IPS-NIHi11 (cell line): ENCODE data around the gene SYNC.

Experiments
- DNase-seq: peaks from one replicate; pipeline ENCODE4 v3.0.0; 2012; ENCODE audit warnings: mixed read lengths, low spot score

SYNC gene

DNA sequence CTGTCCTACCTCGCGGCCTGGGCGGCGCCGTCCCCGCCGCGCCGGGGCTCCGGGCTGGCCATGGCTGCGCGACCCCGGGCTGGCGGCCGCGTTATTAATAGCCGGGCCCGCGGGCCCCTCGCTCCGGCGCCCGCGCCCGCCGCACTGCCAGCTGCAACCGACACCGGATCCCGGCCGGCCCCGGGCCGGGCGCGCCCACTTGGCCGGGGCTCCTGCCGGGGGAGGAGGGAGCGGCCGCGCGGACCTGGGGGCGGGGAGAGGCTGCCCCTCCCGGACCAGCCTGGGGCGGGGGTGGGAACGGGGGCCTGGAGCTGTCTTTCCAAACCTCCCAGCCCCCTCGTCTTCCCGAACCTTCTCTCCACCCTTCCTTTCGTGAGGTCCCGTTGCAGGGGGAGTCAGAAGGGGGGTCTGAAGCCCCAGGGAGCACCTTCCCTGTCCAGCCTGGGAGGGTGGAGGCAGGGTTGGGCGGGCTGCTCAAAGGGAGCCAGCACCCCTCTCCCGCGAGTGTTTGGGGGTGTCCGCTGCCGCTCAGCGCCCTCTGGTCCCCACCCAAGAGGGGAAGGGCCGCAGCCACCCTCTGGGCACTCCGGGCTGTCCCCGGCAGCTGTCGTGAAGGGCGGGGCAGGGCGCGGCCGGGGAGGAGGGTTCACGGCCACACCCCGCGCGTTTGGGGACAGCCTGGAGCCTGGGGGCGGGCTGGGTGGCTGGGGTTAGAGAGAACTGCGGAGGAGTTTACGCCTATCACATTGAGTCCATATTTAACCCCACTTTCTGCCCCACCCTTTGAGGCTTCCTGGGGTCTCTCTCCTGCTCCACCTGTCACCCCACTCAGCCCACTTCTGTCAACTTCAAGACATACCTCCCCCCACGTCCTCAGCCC, at the start of gene SYNC:
TSS of gene SYNC (minus strand) at position 172 of the 880 bp plus-strand sequence. CDS start at position 62, 110 bp downstream.
- peak; percentile 80 for DNase-seq

GRCh38 chr1:32749771-32750170, 47.2 kb upstream of the SYNC start:
- DNase-seq = no peak

GRCh38 chr1:32749332-32749731, 46.8 kb upstream of the SYNC start:
- no peak for DNase-seq

GRCh38 chr1:32748926-32749325, 46.4 kb upstream of the SYNC start:
- no peak for DNase-seq

- DNase-seq = no peak
Observed at GRCh38 chr1:32748348-32748747, 45.8 kb upstream of the SYNC start.

DNA sequence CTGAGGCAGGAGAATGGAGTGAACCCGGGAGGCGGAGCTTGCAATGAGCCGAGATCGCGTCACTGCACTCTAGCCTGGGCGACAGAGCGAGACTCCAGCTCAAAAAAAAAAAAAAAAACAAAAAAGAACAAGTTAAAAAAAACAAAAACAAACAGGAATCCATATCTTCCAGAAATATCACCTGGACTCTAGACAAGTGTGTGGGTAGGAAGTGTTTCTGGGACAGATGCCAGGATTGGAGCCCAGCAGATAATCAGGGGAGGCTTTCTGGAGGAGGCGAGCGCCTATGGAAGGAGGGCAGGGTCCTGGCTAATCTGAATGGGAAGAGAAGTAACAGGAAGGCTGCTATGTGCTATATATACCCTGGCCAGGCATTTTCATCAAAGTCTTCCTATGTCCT, 43.6 kb upstream of the SYNC start:
- no peak for DNase-seq

- DNase-seq = no peak
Observed at GRCh38 chr1:32744071-32744425, 41.5 kb upstream of the SYNC start.

DNA sequence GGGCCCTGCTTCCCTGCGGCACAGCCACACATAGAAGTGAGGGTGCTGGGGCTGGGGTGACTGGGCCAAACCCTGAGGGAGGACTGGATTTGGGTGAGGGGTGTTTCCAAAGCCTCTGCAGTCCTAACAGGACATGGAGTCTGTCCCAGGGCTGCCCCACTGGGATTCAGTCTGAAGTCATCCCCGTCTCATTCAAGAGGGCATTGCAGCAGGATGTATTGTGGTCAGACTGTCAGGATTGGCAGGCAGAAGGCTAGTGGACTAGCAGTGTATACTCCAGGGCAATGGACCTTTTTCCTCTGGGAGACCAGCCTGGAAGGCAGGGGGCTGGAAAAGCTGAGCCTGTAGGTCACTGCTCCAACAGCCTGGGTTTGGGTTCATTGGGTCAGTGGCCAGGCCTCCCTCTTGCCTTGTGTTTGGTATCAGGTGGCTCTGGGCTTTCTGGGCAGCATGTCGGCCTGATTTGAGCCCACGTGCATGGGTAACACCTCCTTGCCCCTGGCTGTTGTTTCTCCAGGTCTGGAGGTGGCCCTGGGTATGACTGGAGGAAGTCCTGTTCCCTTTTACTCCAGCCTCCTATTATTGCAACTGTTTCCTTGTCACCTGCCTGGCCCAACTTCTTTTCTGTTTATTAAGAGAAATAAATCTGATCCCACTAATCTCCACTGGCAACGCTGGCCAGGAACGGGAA, 41.0 kb upstream of the SYNC start:
- no peak for DNase-seq

- DNase-seq = no peak
Observed at GRCh38 chr1:32742956-32743355, 40.4 kb upstream of the SYNC start.

DNA sequence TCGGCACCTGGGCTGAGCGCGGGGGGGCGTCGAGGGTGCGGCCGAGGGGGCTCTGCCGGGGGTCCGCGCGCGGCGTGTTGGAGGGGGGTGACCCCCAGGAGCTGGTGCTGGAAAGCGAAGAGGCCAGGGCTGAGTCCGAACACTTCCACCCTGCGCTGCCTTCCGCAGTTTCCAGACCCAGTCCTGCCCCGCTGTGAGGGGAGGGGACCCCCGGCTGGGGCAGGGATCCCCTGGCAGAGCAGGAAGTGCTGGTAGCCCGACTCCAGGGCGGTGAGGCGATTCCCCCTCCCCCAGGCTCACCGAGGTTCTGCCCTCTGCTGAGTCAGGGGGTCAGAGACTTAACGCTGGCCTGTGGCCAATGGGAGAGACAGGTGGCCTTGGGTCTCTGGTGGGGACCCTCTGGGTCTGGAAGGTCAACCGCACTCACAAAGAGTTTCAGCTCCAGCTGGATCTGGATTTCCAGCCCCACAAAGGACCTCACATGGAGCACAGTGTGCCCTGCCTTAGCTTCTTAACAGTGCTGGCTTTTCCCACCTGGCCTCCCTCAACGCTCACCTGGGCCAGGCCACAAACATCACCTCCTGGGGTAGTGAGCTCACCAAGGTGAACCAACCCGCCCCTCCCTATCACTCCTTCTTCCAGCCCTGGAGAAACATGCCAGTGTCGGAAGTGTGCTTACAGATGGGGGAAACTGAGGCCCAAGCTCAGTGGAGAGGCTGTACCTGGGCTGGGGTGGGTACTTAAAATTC, 39.8 kb upstream of the SYNC start:
- DNase-seq = peak; percentile 70

DNA sequence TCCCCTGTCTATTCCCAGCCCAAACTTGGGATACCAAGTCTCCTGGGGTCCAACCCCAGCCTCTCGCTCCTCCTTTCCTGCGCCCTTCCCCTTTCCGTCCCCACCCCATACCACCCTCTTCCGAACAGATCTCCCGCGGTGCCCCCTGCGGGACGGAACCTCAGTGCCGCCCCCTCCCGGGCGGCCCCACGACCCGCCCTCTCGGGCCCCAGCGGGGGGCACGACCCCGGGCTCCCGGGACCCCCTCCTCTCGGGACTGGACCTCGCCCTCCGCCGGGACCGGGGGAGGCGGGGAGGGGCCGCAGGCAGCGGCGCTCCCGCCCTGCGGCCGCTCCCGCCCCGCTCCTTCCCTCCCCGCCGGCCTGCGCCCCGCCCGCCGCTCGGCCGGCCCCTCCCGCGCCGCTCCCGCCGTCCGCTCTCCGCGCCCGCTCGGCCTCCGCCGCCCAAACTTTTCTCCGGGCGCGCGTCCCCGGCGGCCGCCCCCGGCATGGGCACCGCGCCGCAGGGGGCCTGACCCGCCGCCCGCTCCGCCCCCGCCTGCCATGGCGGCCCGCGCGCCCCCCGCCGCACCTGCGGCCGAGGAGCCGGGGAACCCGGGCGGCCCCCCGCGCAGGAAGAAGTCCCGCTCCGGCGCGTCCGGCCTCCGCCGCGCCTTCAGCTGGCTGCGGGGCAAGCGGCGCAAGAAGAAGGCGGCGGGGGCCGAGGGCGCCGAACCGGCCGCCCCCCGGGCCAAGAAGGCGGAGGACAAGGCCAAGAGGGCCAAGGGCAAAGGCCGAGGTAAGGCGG, 39.0 kb upstream of the SYNC start:
- peak; percentile 84 for DNase-seq

DNA sequence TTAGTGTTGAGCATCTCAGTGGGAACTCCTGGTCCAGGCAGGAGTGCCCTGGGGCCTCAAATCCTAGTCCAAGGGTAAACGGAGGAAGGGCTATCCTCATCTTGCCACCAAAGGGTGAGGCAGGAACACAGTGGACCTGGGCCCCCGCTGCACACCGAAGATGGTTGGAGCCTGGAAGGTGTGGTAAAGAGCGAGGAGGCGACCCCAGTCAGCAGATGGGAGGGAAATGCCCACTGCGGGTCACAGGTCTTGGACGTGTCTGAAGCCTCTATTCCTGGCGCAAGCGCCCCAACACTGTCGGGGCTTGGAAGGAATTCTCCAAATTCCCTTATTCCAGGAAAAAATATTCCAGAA, 38.5 kb upstream of the SYNC start:
- no peak for DNase-seq

- DNase-seq = peak; percentile 66
Observed at GRCh38 chr1:32736812-32737791, 34.5 kb upstream of the SYNC start.

- peak; percentile 31 for DNase-seq
Observed at GRCh38 chr1:32733582-32734321, 31.2 kb upstream of the SYNC start.

DNA sequence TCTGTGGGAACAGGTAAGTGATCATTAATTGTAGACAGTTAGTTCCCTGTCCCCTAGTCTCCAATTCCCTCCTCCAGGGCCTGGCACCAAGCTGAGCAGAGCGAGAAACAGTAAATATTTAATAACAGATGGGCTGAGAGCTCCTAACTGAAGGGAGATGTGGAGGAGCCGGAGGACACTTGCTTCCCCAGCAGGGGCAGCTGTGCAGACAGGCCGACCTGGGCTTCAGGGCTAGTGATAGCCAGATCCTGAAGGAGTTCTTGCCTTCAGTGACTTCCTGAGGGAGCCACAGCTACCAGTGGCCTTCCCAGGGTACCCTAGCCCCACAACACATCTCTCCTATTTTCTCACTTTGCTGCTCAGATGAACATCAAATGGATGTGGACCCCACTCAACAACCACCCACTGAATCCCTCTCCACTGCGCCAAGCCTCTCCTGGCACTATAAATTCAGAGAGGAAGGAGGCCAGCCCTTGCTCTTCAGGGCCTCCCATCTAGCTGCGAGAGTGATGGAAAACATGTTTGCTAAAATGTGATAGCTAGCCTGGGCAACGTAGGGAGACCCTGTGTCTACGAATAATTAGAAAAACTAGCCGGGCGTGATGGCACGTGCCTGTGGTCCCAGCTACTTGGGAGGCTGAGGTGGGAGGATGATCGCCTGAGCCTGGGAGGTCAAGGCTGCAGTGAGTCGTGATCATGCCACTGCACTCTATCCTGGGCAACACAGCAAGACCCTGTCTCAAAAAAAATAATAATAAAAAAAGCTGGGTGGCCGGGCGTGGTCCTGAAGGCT, 26.9 kb upstream of the SYNC start:
- no peak for DNase-seq

DNA sequence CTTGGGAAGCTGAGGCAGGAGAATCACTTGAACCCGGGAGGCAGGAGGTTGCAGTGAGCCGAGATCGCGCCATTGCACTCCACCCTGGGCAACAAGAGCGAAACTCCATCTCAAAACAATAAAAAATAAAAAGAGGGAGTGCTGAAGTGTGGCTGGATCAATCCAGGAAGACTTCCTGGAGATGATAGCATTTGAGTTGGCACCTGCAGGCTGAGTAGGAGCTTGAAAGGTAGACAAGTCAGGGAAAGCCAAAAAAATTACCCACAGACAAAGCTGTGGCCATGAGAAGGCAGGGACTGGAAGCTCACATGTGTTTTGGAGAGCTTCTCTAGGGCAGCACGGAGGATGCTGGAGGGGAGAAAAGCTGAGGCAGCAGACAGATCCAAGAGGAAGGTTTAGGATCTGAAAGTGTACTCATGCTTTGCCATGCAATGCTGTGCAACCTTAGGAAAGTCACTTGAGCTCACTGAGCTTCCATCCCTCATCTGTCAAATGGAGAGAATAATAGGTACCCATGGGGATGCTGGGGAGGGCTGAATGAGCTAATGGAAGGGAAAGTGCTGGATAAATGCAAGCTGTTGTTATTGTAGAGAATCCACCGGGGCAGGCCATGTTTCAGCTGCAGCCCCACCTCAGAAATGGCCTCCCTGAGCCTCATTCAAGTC, 26.0 kb upstream of the SYNC start:
- DNase-seq = no peak

DNA sequence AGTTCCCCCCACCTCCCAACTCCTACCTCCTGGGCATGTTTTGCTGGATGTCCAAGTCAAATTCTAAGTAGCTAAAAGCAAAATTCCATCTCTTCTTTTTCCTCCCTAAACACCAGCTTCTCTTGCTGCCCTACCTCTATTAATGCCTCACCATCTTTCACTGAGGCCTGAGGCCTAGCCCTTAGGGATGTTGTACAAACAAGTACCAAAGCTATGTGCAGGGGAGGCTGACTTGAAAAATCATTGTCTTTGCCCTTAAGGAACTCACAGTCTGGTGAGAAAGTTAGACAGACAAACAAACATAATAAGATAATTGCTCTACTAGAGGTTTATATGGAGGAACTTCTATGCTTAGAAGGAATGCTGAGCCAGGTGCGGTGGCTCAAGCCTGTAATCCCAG, 25.3 kb upstream of the SYNC start:
- DNase-seq = no peak

GRCh38 chr1:32725615-32725982, 23.0 kb upstream of the SYNC start:
- no peak for DNase-seq
